GM18867 (cell line): ENCODE results near the gene GNE.
"Not testable (repeated sequence)": the region's sequence is repeated elsewhere in the genome, so short reads cannot be mapped to it uniquely, and the experiment has no call there.

Experiments
- ATAC-seq: cut with Tn5 transposase; IDR thresholded peaks from one replicate; pipeline ENCODE4 v1.9.1; 2021; ENCODE audit warnings: mild to moderate bottlenecking, moderate library complexity; ENCODE audit not compliant: unreplicated experiment

GNE gene

DNA sequence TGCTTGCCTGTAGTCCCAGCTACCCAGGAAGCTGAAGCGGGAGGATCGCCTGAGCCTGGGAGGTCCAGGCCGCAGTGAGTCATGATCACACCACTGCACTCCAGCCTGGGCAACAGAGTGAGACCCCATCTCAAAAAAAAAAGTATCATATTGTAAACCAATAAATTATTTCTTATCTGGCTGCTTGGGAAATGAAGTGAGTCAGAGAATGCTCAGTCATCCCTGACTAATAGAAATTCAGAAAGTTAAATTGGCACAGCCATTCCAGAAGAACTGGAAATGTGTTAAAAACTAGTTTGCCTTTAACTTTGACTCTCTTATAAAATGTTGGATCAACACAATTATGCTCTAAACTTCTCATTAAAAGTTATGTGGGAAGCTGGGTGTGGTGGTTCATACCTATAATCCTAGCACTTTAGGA lies 9.8 kb upstream of the GNE start:
- ATAC-seq: no peak

DNA sequence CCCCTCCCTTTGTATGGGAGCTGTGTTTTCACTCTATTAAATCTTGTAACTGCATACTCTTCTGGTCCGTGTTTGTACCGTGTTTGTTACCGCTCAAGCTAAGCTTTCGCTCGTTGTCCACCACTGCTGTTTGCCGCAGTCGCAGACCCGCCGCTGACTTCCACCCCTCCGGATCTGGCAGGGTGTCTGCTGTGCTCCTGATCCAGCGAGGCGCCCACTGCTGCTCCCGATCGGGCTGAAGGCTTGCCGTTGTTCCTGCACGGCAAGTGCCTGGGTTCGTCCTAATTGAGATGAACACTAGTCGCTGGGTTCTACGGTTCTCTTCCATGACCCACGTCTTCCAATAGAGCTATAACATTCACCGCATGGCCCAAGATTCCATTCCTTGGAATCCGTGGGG lies 6.6 kb upstream of the GNE start:
- ATAC-seq: no peak

DNA sequence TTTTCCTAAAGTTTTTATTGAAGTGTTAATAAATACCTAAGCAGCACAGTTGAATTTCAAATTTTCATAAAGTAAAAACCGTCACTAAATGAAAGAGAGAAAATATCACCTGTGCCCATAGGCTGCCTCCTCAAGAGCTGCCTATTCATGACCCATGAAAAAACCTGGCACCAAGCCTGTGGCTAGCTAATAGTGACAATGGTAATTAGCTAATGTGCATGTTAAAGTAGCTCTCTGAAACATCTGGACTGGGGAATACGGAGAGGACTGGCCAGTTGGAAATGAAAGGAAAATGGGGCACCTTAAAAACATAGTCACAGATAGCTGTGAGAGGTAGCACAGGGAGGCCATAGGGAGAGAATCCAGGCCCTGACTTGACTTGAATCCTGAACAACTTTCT lies 5.4 kb upstream of the GNE start:
- ATAC-seq: no peak

DNA sequence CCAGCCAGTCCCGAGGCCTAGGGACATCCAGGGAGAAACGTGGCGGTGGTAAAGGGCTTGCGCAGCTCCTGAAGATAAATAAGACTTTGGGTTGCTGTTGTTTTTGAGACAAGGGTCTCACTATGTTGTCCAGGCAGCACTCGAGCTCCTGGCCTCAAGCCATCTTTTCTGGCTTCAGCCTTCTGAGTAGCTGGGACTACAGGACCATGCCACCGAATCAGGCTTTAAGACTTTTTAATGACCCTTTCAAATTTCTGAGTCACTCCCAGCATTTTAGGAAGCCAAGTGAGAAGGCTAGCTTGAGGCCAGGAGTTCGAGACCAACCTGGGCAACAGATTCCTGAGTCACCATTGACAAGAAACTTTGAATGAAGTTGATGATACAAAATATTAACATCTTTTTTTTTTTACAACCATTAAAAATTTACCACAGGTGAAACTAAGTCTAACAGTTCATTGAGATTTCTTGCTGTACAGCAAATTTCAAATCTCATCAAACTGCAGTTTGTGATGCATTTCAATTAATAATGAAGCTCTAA lies 817 bp upstream of the GNE start:
- ATAC-seq: no peak

DNA sequence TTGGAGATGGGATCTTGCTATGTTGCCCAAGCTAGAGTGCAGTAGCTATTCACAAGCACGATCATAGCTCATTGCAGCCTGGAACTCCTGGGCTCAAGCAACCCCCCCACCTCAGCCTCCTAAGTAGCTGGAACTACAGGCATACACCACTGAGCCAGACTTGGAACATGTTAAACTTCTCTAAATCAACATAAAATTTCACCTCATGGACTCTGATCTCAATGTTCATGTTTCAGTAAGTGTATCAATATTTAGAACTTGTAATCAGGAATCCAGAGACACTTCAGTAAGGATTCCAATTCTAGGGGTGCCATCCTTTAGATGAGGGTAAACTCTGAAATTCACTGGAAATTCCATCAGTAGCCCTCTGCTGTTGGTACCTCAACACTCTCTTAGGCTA lies 6.8 kb downstream of the GNE start:
- no peak for ATAC-seq

DNA sequence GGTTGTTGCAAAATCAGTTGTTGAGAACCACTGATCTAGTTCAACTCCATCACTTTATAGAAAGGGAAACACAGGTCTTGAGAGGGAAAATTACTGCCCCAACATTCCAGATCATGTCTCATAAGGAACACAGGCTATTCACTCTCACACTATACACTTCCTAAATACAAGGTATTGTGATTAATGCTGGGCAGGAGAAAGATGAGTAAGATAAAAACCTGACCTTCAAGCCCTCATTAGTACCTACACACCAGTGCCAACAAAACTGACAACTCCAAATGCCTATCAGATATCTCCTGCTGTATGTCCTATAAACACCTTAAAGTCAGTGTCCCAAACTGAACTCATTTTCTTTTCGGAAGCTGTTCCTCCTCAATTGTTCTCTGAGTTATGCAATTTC lies 8.2 kb downstream of the GNE start:
- no peak for ATAC-seq

DNA sequence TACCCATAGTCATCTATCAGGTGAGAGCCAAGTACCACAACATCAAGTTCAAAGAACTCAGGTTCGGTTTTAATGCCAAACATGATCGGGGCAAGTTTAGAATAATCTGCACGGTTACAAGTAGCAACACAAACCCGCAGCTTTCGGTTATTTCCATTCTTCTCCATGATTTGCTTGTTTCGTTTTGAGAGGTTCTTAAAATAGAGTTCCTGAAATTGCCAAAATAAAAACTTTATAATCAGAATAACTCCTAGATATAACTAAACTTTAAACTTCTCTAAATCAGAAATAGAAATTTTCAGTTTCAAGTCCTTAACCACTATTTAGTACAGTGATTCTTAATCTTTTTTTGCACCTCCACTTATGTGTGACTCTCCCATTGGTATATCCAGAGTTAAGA lies 9.1 kb downstream of the GNE start:
- ATAC-seq: no peak

DNA sequence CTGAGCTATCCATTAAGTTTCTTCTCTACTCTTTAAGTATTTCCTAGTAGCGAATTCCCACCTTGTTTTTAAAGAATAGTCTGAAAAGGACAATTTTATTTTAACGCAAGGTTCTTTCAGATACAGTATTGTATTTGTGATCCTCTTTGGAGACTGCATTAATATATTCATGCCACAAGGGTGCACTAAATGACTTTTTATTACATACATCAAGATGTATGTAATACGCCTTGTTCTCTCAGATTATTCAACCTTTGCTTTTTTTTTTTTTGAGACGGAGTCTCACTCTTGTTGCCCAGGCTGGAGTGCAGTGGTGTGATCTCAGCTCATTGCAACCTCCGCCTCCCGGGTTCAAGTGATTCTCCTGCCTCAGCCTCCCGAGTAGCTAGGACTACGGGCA lies 10.2 kb downstream of the GNE start:
- not testable (repeated sequence) for ATAC-seq

DNA sequence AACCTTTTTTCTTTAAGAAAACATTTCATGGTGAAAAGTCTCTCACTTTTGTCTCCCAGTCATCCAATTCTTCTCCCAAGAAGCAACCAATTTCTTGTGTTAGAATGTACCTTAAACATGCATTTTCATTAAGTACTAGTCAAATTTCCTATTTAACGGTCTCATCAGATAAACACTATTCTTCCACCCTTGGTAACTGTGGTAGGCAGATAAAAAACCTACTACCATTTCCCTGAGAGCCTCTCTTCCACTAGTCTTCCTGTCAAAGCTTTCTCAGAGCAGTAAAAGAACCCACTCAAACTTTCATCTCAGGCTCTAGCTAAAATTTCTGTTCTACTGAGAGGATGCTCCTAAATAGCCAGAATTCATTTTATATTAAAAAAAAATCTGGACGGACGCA lies 10.9 kb downstream of the GNE start:
- ATAC-seq: no peak

DNA sequence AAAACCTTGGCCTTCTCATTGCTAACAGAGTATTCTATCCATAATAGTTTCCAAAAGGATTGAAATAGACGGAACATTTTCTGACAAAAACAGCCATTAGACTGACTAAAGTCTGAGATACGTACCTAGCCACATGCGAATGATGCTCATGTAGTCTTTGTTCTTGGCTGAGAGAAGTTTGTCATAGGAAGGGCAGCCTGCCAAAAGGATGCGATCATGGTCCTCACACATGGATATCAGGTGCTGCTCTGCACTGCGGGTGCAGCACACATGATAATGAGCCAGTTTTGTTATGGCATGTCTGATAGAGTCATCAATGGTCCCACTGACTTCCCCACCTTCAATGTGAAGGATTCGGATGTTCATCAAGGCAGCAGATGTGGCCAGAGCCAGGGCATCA lies 12.3 kb downstream of the GNE start:
- no peak for ATAC-seq

DNA sequence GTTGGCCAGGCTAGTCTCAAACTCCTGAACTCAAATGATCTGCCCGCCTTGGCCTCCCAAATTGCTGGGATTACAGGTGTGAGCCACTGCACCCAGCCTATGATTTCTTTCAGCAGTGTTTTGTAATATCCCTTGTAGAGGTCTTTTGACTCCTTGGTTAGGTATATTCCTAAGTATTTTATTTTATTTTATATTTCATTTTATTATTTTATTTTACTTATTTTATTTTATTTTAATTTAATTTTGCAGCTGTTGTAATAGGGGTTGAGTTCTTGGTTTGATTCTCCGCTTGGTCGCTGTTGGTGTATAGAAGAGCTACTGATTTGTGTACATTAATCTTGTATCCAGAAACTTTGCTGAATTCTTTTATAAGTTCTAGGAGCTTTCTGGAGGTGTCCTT lies 18.6 kb downstream of the GNE start:
- ATAC-seq: not testable (repeated sequence)

DNA sequence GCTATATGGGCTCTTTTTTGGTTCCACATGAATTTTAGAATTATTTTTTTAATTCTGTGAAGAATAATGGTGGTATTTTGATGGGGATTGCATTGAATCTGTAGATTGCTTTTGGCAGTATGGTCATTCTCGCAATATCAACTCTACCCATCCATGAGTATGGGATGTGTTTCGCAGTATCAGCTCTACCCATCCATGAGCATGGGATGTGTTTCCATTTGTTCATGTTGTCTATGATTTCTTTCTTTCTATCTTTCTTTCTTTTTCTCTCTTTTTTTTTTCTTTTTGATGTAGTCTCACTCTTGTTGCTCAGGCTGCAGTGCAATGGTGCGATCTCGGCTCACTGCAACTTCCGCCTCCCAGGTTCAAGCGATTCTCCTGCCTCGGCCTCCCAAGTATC lies 19.0 kb downstream of the GNE start:
- ATAC-seq: not testable (repeated sequence)

DNA sequence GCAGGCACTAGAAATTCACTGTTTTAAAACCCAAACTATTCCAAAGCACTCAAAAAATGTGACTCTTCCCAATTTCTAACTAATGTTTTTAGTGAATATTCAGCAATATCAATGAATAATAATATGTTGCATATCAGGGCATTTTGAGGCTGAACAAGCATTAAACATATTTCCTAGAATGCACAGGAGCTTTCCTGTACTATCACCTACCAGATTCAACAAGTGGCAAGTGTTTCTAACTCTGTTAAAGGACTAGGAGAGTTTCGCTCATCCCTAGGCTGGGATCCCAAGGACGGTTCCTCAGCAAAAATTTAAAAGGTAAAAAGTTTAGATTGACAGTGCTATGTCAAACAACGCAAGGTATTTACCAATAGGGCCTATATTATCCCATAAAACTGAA lies 21.0 kb downstream of the GNE start:
- ATAC-seq: no peak

DNA sequence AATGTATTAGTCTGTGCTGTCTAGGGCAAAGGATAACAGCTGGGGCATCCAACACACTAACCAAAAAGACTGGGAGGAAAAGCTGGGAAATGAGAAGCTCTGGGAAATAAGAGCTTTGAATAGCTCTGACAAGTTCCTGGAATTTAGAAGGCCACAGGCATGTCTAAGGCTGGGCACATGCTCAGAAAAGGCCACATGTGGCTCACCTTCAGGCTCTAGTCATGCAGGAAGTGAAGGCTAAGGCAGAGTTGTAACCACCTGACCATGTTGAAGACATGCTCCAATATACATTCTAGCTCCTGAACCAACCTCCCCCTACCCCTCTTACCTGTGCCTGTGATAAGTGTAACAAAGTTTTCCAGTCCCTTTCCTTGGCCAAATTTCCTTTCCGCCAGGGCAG lies 35.8 kb downstream of the GNE start:
- ATAC-seq: no peak

DNA sequence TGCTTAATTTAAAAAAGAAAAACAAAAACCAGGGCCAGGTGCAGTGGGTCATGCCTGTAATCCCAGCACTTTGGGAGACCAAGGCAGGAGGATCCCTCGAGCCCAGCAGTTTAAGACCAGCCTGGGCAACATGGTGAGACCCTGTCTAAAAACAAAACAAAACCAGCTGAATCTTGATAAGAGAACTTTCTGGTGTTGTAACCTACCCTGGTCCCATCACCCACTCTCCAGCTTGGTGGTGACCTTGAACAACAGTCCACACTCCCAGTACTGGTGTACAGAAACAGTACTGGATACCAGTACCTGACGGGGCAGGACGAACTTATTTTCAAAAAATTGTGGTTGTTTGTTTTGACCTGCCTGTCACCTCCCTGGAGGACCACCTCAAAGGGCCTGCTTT lies 36.6 kb downstream of the GNE start:
- ATAC-seq: no peak

DNA sequence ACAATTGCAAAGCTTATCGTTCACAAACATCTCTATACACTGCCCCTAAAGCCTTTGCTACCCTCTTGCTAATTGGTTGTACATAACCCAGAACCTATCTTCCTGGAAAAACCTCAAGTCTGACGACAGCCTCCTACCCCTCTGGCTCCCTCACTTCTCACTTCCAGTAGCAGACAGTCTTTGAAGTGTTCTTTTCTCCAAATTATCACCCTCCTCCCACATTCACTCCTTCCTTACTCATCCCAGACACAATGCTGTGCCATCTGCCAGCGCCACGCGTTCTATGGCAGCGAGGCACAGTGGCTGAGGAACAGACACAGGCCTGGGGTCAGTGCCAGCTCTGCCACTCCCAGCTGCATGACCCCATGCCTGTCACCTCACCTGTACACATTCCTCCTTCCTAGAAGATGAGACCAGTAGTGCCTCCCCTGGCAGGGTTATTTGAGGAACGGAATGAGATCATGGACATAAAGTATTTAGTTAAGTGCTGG lies 39.8 kb downstream of the GNE start:
- no peak for ATAC-seq

DNA sequence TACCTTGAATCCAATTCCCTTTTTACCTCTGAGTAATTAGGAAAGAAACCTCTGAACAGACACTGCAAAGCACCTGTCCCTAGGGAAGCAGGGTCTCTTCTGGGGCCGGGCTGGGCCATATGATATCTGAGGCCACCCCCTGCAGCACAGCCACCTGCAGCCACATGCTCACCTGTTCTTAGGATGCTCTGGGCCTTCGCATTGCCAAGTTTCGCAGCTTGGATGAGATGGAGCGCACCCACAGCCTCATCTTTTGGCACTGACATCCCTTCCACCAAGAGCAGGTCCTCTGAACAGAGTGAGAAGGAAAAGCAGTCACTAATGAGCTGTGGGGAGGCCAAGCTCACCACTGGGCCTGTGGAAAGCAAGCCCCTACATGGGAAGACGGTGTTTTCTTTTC lies 40.2 kb downstream of the GNE start:
- no peak for ATAC-seq

DNA sequence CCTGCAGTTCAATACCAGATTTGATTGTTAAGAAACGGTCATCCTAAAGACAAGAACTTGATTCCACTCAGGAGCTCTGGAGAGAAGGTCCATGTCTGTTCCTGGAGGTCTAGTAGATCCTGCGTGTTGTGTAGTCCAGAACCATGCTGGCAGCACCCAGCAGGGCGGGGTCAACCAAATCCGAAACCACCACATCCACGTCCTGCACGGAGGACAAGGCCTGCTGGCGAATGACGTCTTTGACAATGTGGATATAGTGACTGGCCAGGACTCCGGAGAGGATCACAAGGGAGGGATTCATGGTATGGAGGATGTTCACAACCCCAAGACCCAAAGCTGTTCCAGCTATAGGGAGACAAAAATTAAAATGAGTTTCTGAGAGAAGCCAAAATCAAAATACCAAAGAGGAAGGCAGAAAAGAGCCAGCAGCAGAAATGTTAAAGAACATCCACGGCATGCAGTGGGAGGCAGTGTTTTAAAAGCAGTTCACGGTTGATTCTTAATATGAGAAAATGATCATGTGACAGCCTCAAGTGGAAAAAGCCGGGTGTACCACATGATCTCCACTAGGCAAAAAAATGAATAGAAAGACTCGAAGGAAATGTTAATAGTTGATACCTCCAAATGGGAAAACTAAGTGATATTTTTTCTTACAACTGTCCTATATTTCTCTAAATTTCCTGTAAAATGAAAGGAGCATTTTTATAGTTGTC lies 40.8 kb downstream of the GNE start:
- no peak for ATAC-seq

DNA sequence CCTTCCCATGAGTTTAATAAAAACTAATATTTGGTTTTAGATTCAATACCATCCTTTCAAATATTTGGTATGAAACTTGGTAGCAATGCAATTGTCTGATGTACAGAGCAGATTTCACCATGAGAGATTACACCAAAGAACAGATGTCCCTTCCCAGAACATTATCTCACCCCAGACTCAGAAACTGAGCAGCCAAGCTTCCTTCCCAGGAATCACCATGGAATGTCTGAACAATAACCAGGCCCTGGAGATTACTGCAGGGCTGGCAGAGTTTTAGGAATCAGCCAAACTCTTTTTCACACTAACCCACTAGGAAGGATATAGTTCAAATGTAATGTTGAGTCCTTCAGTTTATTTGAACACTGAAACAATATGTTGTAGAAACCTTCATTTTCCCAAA lies 43.7 kb downstream of the GNE start:
- no peak for ATAC-seq

DNA sequence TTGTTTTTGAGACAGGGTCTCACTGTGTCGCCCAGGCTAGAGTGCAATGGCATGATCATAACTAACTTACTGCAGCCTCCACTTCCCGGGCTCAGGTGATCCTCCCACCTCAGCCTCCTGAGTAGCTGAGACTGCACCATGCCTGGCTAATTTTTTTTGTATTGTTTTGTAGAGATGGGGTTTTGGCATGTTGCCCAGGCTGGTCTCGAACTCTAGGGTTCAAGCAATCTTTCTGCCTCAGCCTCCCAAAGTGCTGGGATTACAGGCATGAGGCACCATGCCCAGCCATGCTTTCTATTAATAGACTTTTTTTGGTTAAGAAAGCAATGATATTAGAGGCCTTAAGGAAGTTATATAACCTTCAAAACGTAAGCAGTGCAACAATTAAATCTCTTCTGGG lies 44.3 kb downstream of the GNE start:
- ATAC-seq: no peak

DNA sequence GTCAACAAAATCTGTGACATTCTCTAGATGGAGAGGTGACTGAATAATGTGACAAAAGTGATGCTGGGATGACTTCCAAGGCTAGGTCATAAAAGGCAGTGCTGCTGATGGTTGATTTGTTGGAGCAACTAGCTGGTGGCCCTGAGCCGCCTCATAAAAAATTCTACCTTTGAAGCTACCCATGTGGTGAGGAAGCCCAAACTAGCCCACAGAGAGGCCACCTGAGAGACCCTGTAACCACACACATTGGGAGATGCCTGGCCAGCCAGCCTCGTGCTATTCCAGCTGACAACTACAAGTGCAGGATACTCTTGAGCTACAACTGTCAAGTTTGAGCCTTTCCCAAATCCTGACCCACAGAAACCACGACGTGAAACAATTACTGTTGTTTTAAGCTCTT lies 44.9 kb downstream of the GNE start:
- no peak for ATAC-seq

DNA sequence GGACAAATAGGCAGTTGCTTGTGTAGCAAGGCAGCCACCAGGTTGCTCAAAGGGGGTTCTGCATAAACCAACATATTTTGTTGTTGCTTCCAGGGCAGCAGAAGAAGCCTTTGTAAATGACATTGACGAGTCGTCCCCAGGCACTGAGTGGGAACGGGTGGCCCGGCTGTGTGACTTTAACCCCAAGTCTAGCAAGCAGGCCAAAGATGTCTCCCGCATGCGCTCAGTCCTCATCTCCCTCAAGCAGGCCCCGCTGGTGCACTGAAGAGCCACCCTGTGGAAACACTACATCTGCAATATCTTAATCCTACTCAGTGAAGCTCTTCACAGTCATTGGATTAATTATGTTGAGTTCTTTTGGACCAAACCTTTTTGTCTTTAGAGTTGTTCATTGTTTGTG lies 46.7 kb downstream of the GNE start:
- ATAC-seq: no peak

DNA sequence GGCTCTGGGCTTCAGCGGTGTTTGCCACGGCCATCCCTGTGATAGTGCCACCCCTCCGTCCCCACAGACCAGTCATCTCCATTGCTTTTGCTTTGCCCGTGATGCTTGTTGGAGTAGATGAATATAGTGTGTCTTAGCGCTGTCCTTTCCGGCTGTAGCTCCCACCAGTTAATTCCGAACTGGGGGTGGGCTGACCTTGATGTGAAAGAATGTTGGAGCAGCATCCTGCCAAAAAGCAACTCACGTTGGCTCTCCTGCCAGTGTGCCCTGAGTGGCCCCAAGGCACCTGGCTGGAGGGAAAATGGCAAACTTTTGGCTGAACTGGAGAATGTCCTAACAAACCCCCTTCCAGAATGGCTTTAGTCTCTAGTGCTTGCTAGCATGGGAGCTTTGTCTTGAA lies 47.5 kb downstream of the GNE start:
- ATAC-seq: no peak
